Measurements from ENCODE around the gene SNX15. TPM values are rescaled to one million over a fixed set of nuclear protein-coding genes. Genes with fewer than 3 reads are reported as not detected.
"Not testable (repeated sequence)": the region's sequence is repeated elsewhere in the genome, so short reads cannot be mapped to it uniquely, and the experiment has no call there.

Gene SNX15
- total and polyA plus RNA-seq, 2 experiments from 2014 or later = 12.9 to 27.3 TPM

DNA sequence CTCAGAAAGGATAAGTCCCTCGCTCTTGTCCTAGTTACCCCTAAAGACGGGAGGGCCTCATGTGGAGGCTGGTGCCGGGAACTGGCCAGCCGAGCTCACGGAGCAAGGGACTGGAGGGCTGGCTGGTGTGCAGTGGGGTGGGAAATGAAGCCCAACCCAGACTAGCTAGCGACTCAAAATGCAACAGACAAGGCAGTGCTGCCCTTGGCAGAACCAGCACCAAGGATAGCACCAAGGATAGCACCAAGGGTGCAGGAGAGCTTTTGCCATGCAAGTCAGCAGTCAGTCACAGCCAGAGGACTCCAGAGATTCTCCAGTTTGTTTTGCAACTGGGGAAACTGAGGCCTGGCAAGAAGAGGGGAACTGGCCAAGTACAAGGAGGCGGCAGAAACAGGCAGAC, 24.0 kb upstream of the SNX15 start:
- no peaks in the 10 kb centered on the region for H4K20me1 ChIP-seq (ENCODE audit: insufficient read depth, poor library complexity, severe bottlenecking)

DNA sequence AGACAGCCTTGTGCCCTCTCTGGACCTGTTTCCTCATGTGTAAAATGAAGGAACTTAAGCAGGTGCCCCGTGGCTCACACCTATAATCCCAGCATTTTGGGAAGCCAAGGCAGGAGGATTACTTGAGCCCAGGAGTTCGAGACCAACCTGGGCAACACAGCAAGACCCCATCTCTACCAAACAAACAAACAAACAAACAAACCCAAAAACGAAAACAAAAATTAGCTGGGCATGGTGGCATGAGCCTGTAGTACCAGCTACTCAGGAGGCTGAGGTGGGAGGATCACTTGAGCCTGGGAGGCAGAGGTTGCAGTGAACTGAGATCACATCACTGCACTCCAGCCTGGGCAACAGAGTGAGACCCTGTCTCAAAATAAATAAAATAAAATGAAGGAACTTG, 23.3 kb upstream of the SNX15 start:
- H3K4me2 ChIP-seq; H3K9me2 ChIP-seq (replicated peaks; ENCODE audit: insufficient read depth); H4K20me1 ChIP-seq (ENCODE audit: insufficient read depth, poor library complexity, severe bottlenecking); H3K27ac ChIP-seq; H3K4me1 ChIP-seq (ENCODE audit: insufficient read depth); H3K9me3 ChIP-seq (ENCODE audit: low read depth); H3K36me3 ChIP-seq (replicated peaks; ENCODE audit: insufficient read depth, low read depth); H2AFZ ChIP-seq; DNase-seq (ENCODE audit: low spot score); H3K79me2 ChIP-seq; H3K4me3 ChIP-seq; H3K27me3 ChIP-seq: not testable (repeated sequence)
- WGBS (ENCODE audit: low lambda C conversion rate, missing lambda C conversion rate) = 70% methylated on average over 3 of the region's 3 CpGs

More for the DNA sequence above, 24.0 kb upstream of the SNX15 start:
- Histone ChIP-seq H3K4me3 (no peak overlapping the region), H3K4me2 (no peak overlapping the region), H3K9me3 (ENCODE audit: low read depth) (no peaks in the 10 kb centered on the region), H3K4me1 (ENCODE audit: insufficient read depth) (peaks cover 13% of the 10 kb centered on the region), H3K27me3 (no peaks in the 10 kb centered on the region), H2AFZ (no peak overlapping the region), H3K36me3 (replicated peaks; ENCODE audit: insufficient read depth, low read depth) (no peaks in the 10 kb centered on the region), H3K9me2 (replicated peaks; ENCODE audit: insufficient read depth) (no peaks in the 10 kb centered on the region), H3K27ac (no peak overlapping the region), H3K79me2 (no peaks in the 10 kb centered on the region)
- 73% methylated on average over 7 of the region's 7 CpGs for WGBS (ENCODE audit: low lambda C conversion rate, missing lambda C conversion rate)
- TF ChIP-seq EZH2 (IDR thresholded peaks at IDR 0.05; ENCODE audit: borderline replicate concordance) = no peak
- TF ChIP-seq EZH2phosphoT487 (IDR thresholded peaks at IDR 0.05; ENCODE audit: low read depth, severe bottlenecking, unreplicated experiment) = no peak
- TF ChIP-seq, protein P1, sequence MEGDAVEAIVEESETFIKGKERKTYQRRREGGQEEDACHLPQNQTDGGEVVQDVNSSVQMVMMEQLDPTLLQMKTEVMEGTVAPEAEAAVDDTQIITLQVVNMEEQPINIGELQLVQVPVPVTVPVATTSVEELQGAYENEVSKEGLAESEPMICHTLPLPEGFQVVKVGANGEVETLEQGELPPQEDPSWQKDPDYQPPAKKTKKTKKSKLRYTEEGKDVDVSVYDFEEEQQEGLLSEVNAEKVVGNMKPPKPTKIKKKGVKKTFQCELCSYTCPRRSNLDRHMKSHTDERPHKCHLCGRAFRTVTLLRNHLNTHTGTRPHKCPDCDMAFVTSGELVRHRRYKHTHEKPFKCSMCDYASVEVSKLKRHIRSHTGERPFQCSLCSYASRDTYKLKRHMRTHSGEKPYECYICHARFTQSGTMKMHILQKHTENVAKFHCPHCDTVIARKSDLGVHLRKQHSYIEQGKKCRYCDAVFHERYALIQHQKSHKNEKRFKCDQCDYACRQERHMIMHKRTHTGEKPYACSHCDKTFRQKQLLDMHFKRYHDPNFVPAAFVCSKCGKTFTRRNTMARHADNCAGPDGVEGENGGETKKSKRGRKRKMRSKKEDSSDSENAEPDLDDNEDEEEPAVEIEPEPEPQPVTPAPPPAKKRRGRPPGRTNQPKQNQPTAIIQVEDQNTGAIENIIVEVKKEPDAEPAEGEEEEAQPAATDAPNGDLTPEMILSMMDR (IDR thresholded peaks at IDR 0.05; ENCODE audit: poor library complexity) = no peak
- no peak for DNase-seq (ENCODE audit: low spot score)

GRCh38 chr11:65008016-65008415, 19.2 kb upstream of the SNX15 start:
- H4K20me1 ChIP-seq (ENCODE audit: insufficient read depth, poor library complexity, severe bottlenecking) = no peaks in the 10 kb centered on the region
- H3K27ac ChIP-seq = no peak overlapping the region
- H3K4me3 ChIP-seq = no peak overlapping the region
- H3K36me3 ChIP-seq (replicated peaks; ENCODE audit: insufficient read depth, low read depth) = no peaks in the 10 kb centered on the region
- H3K4me1 ChIP-seq (ENCODE audit: insufficient read depth) = peaks cover 3% of the 10 kb centered on the region
- no peaks in the 10 kb centered on the region for H3K79me2 ChIP-seq
- TF ChIP-seq EZH2 (IDR thresholded peaks at IDR 0.05; ENCODE audit: borderline replicate concordance) (no peak), EZH2phosphoT487 (IDR thresholded peaks at IDR 0.05; ENCODE audit: low read depth, severe bottlenecking, unreplicated experiment) (no peak)
- TF ChIP-seq, protein P1 (IDR thresholded peaks at IDR 0.05; ENCODE audit: poor library complexity) = no peak
- 74% methylated on average over 7 of the region's 7 CpGs for WGBS (ENCODE audit: low lambda C conversion rate, missing lambda C conversion rate)
- H3K9me2 ChIP-seq (replicated peaks; ENCODE audit: insufficient read depth) = no peaks in the 10 kb centered on the region
- H2AFZ ChIP-seq = no peak overlapping the region
- H3K4me2 ChIP-seq = no peak overlapping the region
- no peaks in the 10 kb centered on the region for H3K27me3 ChIP-seq
- no peaks in the 10 kb centered on the region for H3K9me3 ChIP-seq (ENCODE audit: low read depth)
- no peak for DNase-seq (ENCODE audit: low spot score)

GRCh38 chr11:65008873-65009272, 18.4 kb upstream of the SNX15 start:
- no peak for DNase-seq (ENCODE audit: low spot score)
- 89% methylated on average over 2 of the region's 2 CpGs for WGBS (ENCODE audit: low lambda C conversion rate, missing lambda C conversion rate)
- no peaks in the 10 kb centered on the region for H3K36me3 ChIP-seq (replicated peaks; ENCODE audit: insufficient read depth, low read depth)
- H3K4me2 ChIP-seq = no peak overlapping the region
- H3K9me3 ChIP-seq (ENCODE audit: low read depth) = no peaks in the 10 kb centered on the region
- no peaks in the 10 kb centered on the region for H4K20me1 ChIP-seq (ENCODE audit: insufficient read depth, poor library complexity, severe bottlenecking)
- H3K27ac ChIP-seq = no peak overlapping the region
- H3K9me2 ChIP-seq (replicated peaks; ENCODE audit: insufficient read depth) = no peaks in the 10 kb centered on the region
- H3K4me3 ChIP-seq = no peak overlapping the region
- peaks cover 6% of the 10 kb centered on the region for H3K4me1 ChIP-seq (ENCODE audit: insufficient read depth)
- H2AFZ ChIP-seq = no peak overlapping the region
- no peaks in the 10 kb centered on the region for H3K27me3 ChIP-seq
- no peak for TF ChIP-seq EZH2phosphoT487 (IDR thresholded peaks at IDR 0.05; ENCODE audit: low read depth, severe bottlenecking, unreplicated experiment)
- TF ChIP-seq EZH2 (IDR thresholded peaks at IDR 0.05; ENCODE audit: borderline replicate concordance) = no peak
- TF ChIP-seq, protein P1 (IDR thresholded peaks at IDR 0.05; ENCODE audit: poor library complexity) = no peak
- H3K79me2 ChIP-seq = no peaks in the 10 kb centered on the region

Data from hepatocyte (in vitro differentiated cells).